Measurements from ENCODE around the gene MAPK6. TPM values are rescaled to one million over a fixed set of nuclear protein-coding genes. Genes with fewer than 3 reads are reported as not detected.

The MAPK6 gene
- total RNA-seq, 3 donors from 2014 or later: 20.8 to 32.2 (median 22.0) TPM

- Histone ChIP-seq H3K4me3 (peak overlapping the region in 1 of 3 donors; percentile 40), H3K36me3 (no peaks in the 10 kb centered on the region), H3K9me3 (no peaks in the 10 kb centered on the region), H3K27ac (no peak overlapping the region), H3K4me1 (peaks cover 0 to 14% of the 10 kb centered on the region in 2 donors), H3K27me3 (no peaks in the 10 kb centered on the region)
- TF ChIP-seq CTCF (IDR thresholded peaks at IDR 0.05) (no peak), POLR2A (IDR thresholded peaks at IDR 0.05) (no peak), POLR2AphosphoS5 (IDR thresholded peaks at IDR 0.05) (no peak)
- intact Hi-C loops (cut with DNase I; ENCODE audit: low total_unique reads): no loop called here
- DNase-seq (ENCODE audit: low spot score in 2 of 2): no peak
Observed at GRCh38 chr15:52023169-52023922, 4.3 kb downstream of the MAPK6 start.

GRCh38 chr15:52028431-52029093, 9.5 kb downstream of the MAPK6 start:
- TF ChIP-seq POLR2A (IDR thresholded peaks at IDR 0.05) (no peak), POLR2AphosphoS5 (IDR thresholded peaks at IDR 0.05) (no peak), CTCF (IDR thresholded peaks at IDR 0.05) (no peak)
- intact Hi-C loops (cut with DNase I; ENCODE audit: low total_unique reads): no loop called here
- Histone ChIP-seq H3K36me3 (no peaks in the 10 kb centered on the region), H3K4me3 (no peak overlapping the region), H3K9me3 (peaks cover 0 to 5% of the 10 kb centered on the region in 2 donors), H3K27ac (no peak overlapping the region), H3K4me1 (no peaks in the 10 kb centered on the region), H3K27me3 (no peaks in the 10 kb centered on the region)
- no peak for DNase-seq (ENCODE audit: low spot score in 2 of 2)

GRCh38 chr15:52030010-52030409, 11.0 kb downstream of the MAPK6 start:
- H3K27ac ChIP-seq: no peak overlapping the region
- no peak for TF ChIP-seq CTCF (IDR thresholded peaks at IDR 0.05)
- no peak for TF ChIP-seq POLR2A (IDR thresholded peaks at IDR 0.05)
- TF ChIP-seq POLR2AphosphoS5 (IDR thresholded peaks at IDR 0.05): no peak
- intact Hi-C loops (cut with DNase I; ENCODE audit: low total_unique reads): no loop called here

GRCh38 chr15:52031556-52031955, 12.5 kb downstream of the MAPK6 start:
- peaks cover 0 to 11% of the 10 kb centered on the region in 2 donors for H3K9me3 ChIP-seq
- intact Hi-C loops (cut with DNase I; ENCODE audit: low total_unique reads): no loop called here
- no peak overlapping the region for H3K27ac ChIP-seq
- DNase-seq (ENCODE audit: low spot score in 2 of 2): no peak
- TF ChIP-seq CTCF (IDR thresholded peaks at IDR 0.05) (no peak), POLR2A (IDR thresholded peaks at IDR 0.05) (no peak), POLR2AphosphoS5 (IDR thresholded peaks at IDR 0.05) (no peak)
- no peaks in the 10 kb centered on the region for H3K36me3 ChIP-seq
- H3K27me3 ChIP-seq: no peaks in the 10 kb centered on the region
- peaks cover 0 to 3% of the 10 kb centered on the region in 2 donors for H3K4me1 ChIP-seq
- H3K4me3 ChIP-seq: no peak overlapping the region

More at GRCh38 chr15:52030010-52030409, 11.0 kb downstream of the MAPK6 start:
- no peaks in the 10 kb centered on the region for H3K27me3 ChIP-seq
- no peaks in the 10 kb centered on the region for H3K4me1 ChIP-seq
- H3K4me3 ChIP-seq: no peak overlapping the region
- peaks cover 0 to 11% of the 10 kb centered on the region in 2 donors for H3K9me3 ChIP-seq
- no peak for DNase-seq (ENCODE audit: low spot score in 2 of 2)
- H3K36me3 ChIP-seq: no peaks in the 10 kb centered on the region

- peaks cover 2 to 3% of the 10 kb centered on the region in 2 donors for H3K4me1 ChIP-seq
- intact Hi-C loops (cut with DNase I; ENCODE audit: low total_unique reads): no loop called here
Observed at GRCh38 chr15:52037889-52038505, 19.0 kb downstream of the MAPK6 start.

More at GRCh38 chr15:52037889-52038505, 19.0 kb downstream of the MAPK6 start:
- no peak overlapping the region for H3K27ac ChIP-seq
- H3K36me3 ChIP-seq: no peaks in the 10 kb centered on the region
- H3K27me3 ChIP-seq: no peaks in the 10 kb centered on the region
- TF ChIP-seq POLR2AphosphoS5 (IDR thresholded peaks at IDR 0.05) (no peak), CTCF (IDR thresholded peaks at IDR 0.05) (no peak), POLR2A (IDR thresholded peaks at IDR 0.05) (no peak)
- no peak for DNase-seq (ENCODE audit: low spot score in 2 of 2)
- no peak overlapping the region for H3K4me3 ChIP-seq
- H3K9me3 ChIP-seq: peaks cover 0 to 11% of the 10 kb centered on the region in 2 donors

Measured in breast epithelium (tissue), 4 donors.